Neural progenitor cell (in vitro differentiated cells): Measurements from ENCODE around the gene TIAM1. TPM values are rescaled to one million over a fixed set of nuclear protein-coding genes. Genes with fewer than 3 reads are reported as not detected.

Experiments used
- DNase-seq: peaks from one replicate; pipeline ENCODE4 v3.0.0-alpha.2; 2016; ENCODE audit warnings: low spot score
- H2AFZ ChIP-seq: fragments of 200-600 bp; sonication (generic); replicated peaks from 2 replicates; pipeline ENCODE4 v1.6.1; 2016; ENCODE audit warnings: antibody characterized with exemption
- H3F3A ChIP-seq: fragments of 200-600 bp; sonication (generic); 2 replicates; pipeline ENCODE4 v1.6.1; 2016; ENCODE audit warnings: antibody characterized with exemption, low read depth
- H3K27ac ChIP-seq: fragments of 200-600 bp; sonication (generic); 2 replicates; pipeline ENCODE4 v1.5.1; 2016; ENCODE audit warnings: mild to moderate bottlenecking
- H3K27me3 ChIP-seq: fragments of 200-600 bp; sonication (generic); 2 replicates; pipeline ENCODE4 v1.6.1; 2016; ENCODE audit warnings: mild to moderate bottlenecking, moderate library complexity
- H3K36me3 ChIP-seq: fragments of 200-600 bp; sonication (generic); 2 replicates; pipeline ENCODE4 v1.5.1; 2016
- H3K4me1 ChIP-seq: fragments of 200-600 bp; sonication (generic); 2 replicates; pipeline ENCODE4 v1.6.1; 2016; ENCODE audit warnings: mixed run types
- H3K4me2 ChIP-seq: fragments of 200-600 bp; sonication (generic); 2 replicates; pipeline ENCODE4 v1.6.1; 2016
- H3K4me3 ChIP-seq: fragments of 200-600 bp; sonication (generic); 2 replicates; pipeline ENCODE4 v1.5.1; 2016
- H3K79me2 ChIP-seq: fragments of 200-600 bp; sonication (generic); 2 replicates; pipeline ENCODE4 v1.6.1; 2016; ENCODE audit warnings: low read depth
- H3K9ac ChIP-seq: fragments of 200-600 bp; sonication (generic); 2 replicates; pipeline ENCODE4 v1.6.1; 2016
- H3K9me3 ChIP-seq: fragments of 200-600 bp; sonication (generic); 2 replicates; pipeline ENCODE4 v1.5.1; 2016; ENCODE audit warnings: low read depth
- H4K20me1 ChIP-seq: fragments of 200-600 bp; sonication (generic); 2 replicates; pipeline ENCODE4 v1.6.1; 2016; ENCODE audit warnings: low read depth
- H3K27ac Mint-ChIP-seq: 3 replicates; pipeline ENCODE4 v1.8.0; 2021; ENCODE audit warnings: mixed read lengths
- H3K27me3 Mint-ChIP-seq: 2 replicates; pipeline ENCODE4 v1.8.0; 2022; ENCODE audit warnings: low read depth, mild to moderate bottlenecking, inconsistent platforms, moderate library complexity, mixed read lengths; ENCODE audit not compliant: insufficient read depth
- H3K36me3 Mint-ChIP-seq: 3 replicates; pipeline ENCODE4 v1.8.0; 2021; ENCODE audit warnings: mixed read lengths
- H3K4me1 Mint-ChIP-seq: 3 replicates; pipeline ENCODE4 v1.8.0; 2021; ENCODE audit warnings: mixed read lengths
- H3K4me3 Mint-ChIP-seq: 3 replicates; pipeline ENCODE4 v1.8.0; 2021; ENCODE audit warnings: mild to moderate bottlenecking, moderate library complexity, mixed read lengths
- H3K9me3 Mint-ChIP-seq: 3 replicates; pipeline ENCODE4 v1.8.0; 2020; ENCODE audit warnings: mixed read lengths
- EZH2 ChIP-seq: fragments of 200-600 bp; sonication (generic); IDR thresholded peaks from 2 replicates; pipeline ENCODE4 v1.6.1; 2017; ENCODE audit warnings: antibody characterized with exemption, mild to moderate bottlenecking, moderate library complexity
- EZH2phosphoT487 ChIP-seq: fragments of 200-600 bp; sonication (generic); IDR thresholded peaks from 2 replicates; pipeline ENCODE4 v1.6.1; 2017; ENCODE audit warnings: antibody characterized with exemption
- total RNA-seq: library from RNA; depleted of rRNA; stranded (reverse); fragments of >200 nt; gene quantifications from 2 replicates; pipeline ENCODE4 v1.2.3, GENCODE V29; 2015; ENCODE audit warnings: low replicate concordance
- TF ChIP-seq, protein P1 (sequence below): fragments of 200-600 bp; sonication (generic); IDR thresholded peaks from 2 replicates; pipeline ENCODE4 v1.5.1; 2017; ENCODE audit warnings: antibody characterized with exemption, mild to moderate bottlenecking

TIAM1 gene
- total RNA-seq, 1 donor from 2014 or later, result 27.2 TPM

- Histone ChIP-seq H3K4me3 (no peak overlapping the region), H3K27ac (no peak overlapping the region), H2AFZ (no peak overlapping the region), H3K4me1 (peaks cover 13% of the 10 kb centered on the region), H3F3A (peaks cover 10% of the 10 kb centered on the region), H3K9ac (no peak overlapping the region), H3K9me3 (no peaks in the 10 kb centered on the region), H3K27me3 (no peaks in the 10 kb centered on the region), H3K36me3 (no peaks in the 10 kb centered on the region), H3K79me2 (no peaks in the 10 kb centered on the region), H3K4me2 (no peak overlapping the region), H4K20me1 (no peaks in the 10 kb centered on the region)
- DNase-seq, result no peak
- TF ChIP-seq EZH2, result no peak
- no peak for TF ChIP-seq EZH2phosphoT487
- TF ChIP-seq, protein P1, sequence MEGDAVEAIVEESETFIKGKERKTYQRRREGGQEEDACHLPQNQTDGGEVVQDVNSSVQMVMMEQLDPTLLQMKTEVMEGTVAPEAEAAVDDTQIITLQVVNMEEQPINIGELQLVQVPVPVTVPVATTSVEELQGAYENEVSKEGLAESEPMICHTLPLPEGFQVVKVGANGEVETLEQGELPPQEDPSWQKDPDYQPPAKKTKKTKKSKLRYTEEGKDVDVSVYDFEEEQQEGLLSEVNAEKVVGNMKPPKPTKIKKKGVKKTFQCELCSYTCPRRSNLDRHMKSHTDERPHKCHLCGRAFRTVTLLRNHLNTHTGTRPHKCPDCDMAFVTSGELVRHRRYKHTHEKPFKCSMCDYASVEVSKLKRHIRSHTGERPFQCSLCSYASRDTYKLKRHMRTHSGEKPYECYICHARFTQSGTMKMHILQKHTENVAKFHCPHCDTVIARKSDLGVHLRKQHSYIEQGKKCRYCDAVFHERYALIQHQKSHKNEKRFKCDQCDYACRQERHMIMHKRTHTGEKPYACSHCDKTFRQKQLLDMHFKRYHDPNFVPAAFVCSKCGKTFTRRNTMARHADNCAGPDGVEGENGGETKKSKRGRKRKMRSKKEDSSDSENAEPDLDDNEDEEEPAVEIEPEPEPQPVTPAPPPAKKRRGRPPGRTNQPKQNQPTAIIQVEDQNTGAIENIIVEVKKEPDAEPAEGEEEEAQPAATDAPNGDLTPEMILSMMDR, result no peak
- Mint-ChIP-seq H3K9me3 (no peaks in the 10 kb centered on the region), H3K27me3 (peaks cover 2% of the 10 kb centered on the region), H3K4me3 (no peak overlapping the region), H3K4me1 (no peaks in the 10 kb centered on the region), H3K27ac (no peak overlapping the region), H3K36me3 (peaks cover 60% of the 10 kb centered on the region)
Measured at GRCh38 chr21:31135531-31136184, 208.4 kb downstream of the TIAM1 start.

DNA sequence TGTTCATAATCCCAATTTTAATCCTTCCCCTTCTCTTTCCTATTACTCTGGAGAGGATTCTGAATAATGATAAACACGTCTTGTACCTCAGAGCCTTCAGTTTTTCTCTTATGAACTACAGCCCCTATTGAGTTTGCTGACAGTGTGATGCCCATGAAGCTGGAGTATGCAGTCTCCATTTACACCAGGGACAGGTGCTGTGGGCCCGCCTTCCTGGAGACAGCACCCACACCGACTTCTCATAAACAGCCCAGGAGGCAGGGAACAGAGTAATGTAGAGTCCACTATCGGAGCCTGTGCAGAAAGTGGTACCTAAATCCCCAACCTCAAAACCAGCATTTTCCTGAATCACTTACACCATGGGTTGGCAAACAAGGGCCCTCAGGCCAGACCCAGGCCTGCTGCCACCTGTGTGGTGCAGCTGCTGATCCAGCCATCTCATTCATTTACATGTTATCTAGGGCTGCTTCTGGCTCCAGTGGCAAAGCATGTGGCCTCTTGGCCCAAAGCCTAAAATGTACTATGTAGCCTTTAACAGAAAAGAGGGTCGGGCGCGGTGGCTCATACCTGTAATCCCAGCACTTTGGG lies 210.7 kb downstream of the TIAM1 start:
- H3K9ac ChIP-seq, result no peak overlapping the region
- H3K9me3 ChIP-seq, result no peaks in the 10 kb centered on the region
- no peak overlapping the region for H3K4me2 ChIP-seq
- H3K4me1 Mint-ChIP-seq, result no peaks in the 10 kb centered on the region
- H4K20me1 ChIP-seq, result no peaks in the 10 kb centered on the region
- H3K9me3 Mint-ChIP-seq, result no peaks in the 10 kb centered on the region
- H3K27ac Mint-ChIP-seq, result no peak overlapping the region
- no peak overlapping the region for H2AFZ ChIP-seq
- H3K4me3 Mint-ChIP-seq, result no peak overlapping the region
- H3K4me3 ChIP-seq, result no peak overlapping the region
- peaks cover under 1% of the 10 kb centered on the region for H3F3A ChIP-seq
- H3K36me3 Mint-ChIP-seq, result peaks cover 63% of the 10 kb centered on the region
- TF ChIP-seq EZH2, result no peak
- TF ChIP-seq EZH2phosphoT487, result no peak
- TF ChIP-seq, protein P1, result no peak
- H3K36me3 ChIP-seq, result no peaks in the 10 kb centered on the region
- H3K27me3 ChIP-seq, result no peaks in the 10 kb centered on the region
- no peak overlapping the region for H3K27ac ChIP-seq
- no peaks in the 10 kb centered on the region for H3K79me2 ChIP-seq
- H3K4me1 ChIP-seq, result peaks cover 2% of the 10 kb centered on the region
- DNase-seq, result no peak
- H3K27me3 Mint-ChIP-seq, result peaks cover 2% of the 10 kb centered on the region

DNA sequence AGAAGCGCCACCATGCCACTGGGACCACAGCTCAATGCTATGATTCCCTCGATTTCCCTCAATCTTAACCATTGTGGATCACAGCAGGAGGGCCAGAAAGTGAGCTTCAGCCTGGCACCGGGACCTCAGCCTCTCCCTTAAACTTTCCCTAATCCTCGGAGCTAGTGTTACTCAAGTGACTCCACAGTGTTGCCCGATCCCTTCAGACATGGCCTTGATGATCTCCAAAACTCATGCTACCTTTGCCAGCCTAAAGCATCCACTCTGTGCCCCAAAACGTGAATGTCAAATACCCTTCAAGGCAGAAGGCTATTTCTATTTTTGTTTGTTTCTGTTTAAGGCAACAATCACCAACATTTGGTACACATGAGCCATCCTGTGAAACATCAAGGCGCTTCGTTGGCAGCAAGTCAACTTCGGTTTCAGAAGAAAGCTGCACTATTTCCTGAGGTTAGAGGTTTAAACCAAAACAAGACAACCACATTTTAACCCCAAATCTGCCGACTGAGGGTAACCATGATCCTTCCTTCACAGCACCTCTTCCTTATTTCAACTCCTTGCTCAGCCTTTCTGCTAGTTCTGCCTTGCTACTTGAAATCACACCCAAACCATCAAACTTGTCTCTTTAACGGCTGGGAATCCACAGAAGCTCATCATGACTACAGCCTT lies 211.4 kb downstream of the TIAM1 start:
- Histone ChIP-seq H3K4me2 (no peak overlapping the region), H3K27me3 (no peaks in the 10 kb centered on the region), H3K27ac (no peak overlapping the region), H3K79me2 (no peaks in the 10 kb centered on the region), H3K4me1 (no peaks in the 10 kb centered on the region), H3K36me3 (no peaks in the 10 kb centered on the region), H2AFZ (no peak overlapping the region), H3K4me3 (no peak overlapping the region), H3K9me3 (no peaks in the 10 kb centered on the region), H4K20me1 (no peaks in the 10 kb centered on the region), H3K9ac (no peak overlapping the region), H3F3A (no peaks in the 10 kb centered on the region)
- Mint-ChIP-seq H3K9me3 (no peaks in the 10 kb centered on the region), H3K36me3 (peaks cover 65% of the 10 kb centered on the region), H3K27ac (no peak overlapping the region), H3K4me3 (no peak overlapping the region), H3K4me1 (no peaks in the 10 kb centered on the region), H3K27me3 (peaks cover 2% of the 10 kb centered on the region)
- no peak for DNase-seq
- no peak for TF ChIP-seq EZH2phosphoT487
- TF ChIP-seq, protein P1, result no peak
- TF ChIP-seq EZH2, result no peak
